ENCODE data around the gene ADAMTS12. TPM values are rescaled to one million over a fixed set of nuclear protein-coding genes. Genes with fewer than 3 reads are reported as not detected.

ADAMTS12 gene
- total RNA-seq, 6 experiments from 2014 or later = 1.1 to 3.9 (median 1.7) TPM

DNA sequence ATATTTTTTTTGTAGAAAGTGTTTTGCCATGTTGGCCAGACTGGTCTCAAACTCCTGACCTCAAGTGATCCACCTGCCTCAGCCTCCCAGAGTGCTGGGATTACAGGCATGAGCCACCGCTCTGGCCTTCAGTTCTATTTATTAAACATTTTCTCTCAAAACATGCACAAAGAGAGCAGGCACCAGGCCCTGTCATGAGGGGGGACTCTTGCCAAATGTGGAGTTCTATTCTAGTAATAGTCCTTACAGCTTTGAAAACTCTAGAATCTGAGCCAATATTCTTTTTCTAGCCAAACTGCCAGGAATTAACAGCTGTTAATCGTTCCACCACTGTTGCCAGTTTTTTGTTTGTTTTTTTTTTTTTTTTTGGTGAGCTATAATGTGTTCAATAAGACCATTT, 326.5 kb downstream of the ADAMTS12 start:
- H3K27ac ChIP-seq = no peak overlapping the region
- no peaks in the 10 kb centered on the region for H3K9me3 ChIP-seq
- ATAC-seq (no peak), DNase-seq (no peak)
- WGBS (ENCODE audit: insufficient coverage, low coverage, low lambda C conversion rate, missing lambda C conversion rate) = 7% methylated on average over 1 of the region's 2 CpGs
- H3K4me1 ChIP-seq = no peaks in the 10 kb centered on the region
- H3K4me3 ChIP-seq = no peak overlapping the region
- TF ChIP-seq POLR2A (IDR thresholded peaks at IDR 0.05) = no peak
- TF ChIP-seq, protein P1, sequence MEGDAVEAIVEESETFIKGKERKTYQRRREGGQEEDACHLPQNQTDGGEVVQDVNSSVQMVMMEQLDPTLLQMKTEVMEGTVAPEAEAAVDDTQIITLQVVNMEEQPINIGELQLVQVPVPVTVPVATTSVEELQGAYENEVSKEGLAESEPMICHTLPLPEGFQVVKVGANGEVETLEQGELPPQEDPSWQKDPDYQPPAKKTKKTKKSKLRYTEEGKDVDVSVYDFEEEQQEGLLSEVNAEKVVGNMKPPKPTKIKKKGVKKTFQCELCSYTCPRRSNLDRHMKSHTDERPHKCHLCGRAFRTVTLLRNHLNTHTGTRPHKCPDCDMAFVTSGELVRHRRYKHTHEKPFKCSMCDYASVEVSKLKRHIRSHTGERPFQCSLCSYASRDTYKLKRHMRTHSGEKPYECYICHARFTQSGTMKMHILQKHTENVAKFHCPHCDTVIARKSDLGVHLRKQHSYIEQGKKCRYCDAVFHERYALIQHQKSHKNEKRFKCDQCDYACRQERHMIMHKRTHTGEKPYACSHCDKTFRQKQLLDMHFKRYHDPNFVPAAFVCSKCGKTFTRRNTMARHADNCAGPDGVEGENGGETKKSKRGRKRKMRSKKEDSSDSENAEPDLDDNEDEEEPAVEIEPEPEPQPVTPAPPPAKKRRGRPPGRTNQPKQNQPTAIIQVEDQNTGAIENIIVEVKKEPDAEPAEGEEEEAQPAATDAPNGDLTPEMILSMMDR (IDR thresholded peaks at IDR 0.05) = no peak
- no peaks in the 10 kb centered on the region for H3K27me3 ChIP-seq
- no peaks in the 10 kb centered on the region for H3K36me3 ChIP-seq
- intact Hi-C loops (cut with DNase I) = no loop called here

DNA sequence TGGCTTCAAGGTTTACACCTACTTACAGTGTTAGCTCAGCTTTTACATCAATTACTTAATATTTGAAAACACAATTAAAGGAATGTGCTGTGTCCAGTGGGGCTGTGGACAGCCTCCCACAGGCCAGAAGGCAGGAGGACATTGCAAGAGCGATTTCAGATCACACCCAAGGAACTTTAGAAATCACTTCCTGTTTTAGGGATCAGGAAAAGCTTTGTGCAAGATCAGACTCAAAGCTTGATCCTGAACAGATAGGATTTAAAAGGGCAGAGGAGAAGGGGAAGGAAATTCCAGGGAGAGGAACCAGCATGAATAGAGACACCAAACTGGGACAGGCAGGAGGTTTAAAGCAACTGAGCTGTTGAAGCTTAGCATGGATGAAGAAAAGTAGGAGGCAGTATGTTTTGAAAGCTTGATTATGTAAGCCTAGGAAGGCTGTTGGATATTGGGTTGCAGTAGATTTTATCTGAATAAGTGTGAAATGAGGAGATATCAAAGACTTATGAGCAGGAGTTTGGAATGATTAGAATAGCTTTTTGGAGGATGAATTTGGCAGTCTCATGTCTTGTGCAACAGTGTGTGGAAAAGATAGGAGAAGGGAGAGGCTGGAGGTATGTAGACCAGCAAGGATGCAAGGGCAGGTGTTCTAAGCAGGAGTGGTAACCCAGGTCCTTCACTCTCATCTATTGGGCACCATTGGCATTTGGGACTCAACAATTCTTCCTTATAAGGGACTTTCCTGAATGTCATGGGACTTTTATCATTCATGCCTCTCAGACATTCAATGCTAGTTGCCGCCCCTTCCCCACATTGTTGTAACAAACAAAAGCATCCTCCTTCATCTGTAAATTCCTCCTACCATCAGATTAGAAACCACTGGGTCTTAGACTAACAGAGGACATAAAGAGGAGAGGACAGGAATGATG, 327.5 kb downstream of the ADAMTS12 start:
- H3K27me3 ChIP-seq = no peaks in the 10 kb centered on the region
- intact Hi-C loops (cut with DNase I) = no loop called here
- H3K4me1 ChIP-seq = no peaks in the 10 kb centered on the region
- 73% methylated on average over 2 of the region's 2 CpGs for WGBS (ENCODE audit: insufficient coverage, low coverage, low lambda C conversion rate, missing lambda C conversion rate)
- no peak for ATAC-seq
- H3K9me3 ChIP-seq = no peaks in the 10 kb centered on the region
- H3K27ac ChIP-seq = no peak overlapping the region
- H3K4me3 ChIP-seq = no peak overlapping the region
- H3K36me3 ChIP-seq = no peaks in the 10 kb centered on the region
- TF ChIP-seq POLR2A (IDR thresholded peaks at IDR 0.05) = no peak
- TF ChIP-seq, protein P1 (IDR thresholded peaks at IDR 0.05) = no peak
- DNase-seq = no peak

DNA sequence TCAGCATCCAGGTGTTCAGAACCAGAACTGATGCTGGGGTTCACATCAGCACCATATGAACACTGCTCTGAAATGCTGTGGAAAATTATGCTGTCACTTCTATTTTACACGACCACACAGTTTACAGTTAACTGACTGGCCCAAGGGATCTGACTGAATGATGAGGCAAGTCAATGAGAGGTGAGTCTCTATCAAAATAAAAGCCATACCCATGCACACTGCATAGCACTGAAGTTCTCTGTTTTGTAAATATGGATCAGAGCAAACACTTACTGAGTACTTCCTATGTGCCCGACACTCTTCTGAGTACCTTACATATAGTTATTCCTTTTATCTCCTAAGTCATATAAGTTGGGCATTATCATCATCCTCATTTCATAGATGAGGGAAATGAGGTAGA, 328.3 kb downstream of the ADAMTS12 start:
- DNase-seq (no peak), ATAC-seq (no peak)
- Histone ChIP-seq H3K27ac (no peak overlapping the region), H3K36me3 (no peaks in the 10 kb centered on the region), H3K27me3 (no peaks in the 10 kb centered on the region), H3K4me1 (no peaks in the 10 kb centered on the region), H3K9me3 (no peaks in the 10 kb centered on the region), H3K4me3 (no peak overlapping the region)
- 57% methylated on average over 2 of the region's 2 CpGs for WGBS (ENCODE audit: insufficient coverage, low coverage, low lambda C conversion rate, missing lambda C conversion rate)
- intact Hi-C loops (cut with DNase I) = no loop called here
- no peak for TF ChIP-seq POLR2A (IDR thresholded peaks at IDR 0.05)
- TF ChIP-seq, protein P1 (IDR thresholded peaks at IDR 0.05) = no peak

DNA sequence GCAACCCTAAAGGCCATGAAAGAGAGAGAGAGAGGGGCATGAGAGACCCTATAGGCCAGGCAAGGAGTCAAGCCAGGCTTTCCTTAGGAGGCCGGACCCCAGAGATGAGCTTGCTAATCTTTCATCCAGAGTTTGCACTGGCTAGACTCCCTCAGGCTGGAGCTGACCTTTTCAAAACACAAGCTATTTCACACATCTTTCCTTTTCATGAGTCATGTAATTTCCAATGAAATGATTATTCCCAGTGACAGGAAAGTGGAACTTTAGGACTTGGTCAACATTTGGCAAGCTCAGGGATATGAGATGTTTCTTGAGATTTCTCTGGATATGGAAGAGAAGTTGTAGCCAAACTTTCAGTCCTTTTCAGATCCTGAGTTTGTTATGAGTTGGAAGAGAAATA, 333.3 kb downstream of the ADAMTS12 start:
- Histone ChIP-seq H3K36me3 (no peaks in the 10 kb centered on the region), H3K9me3 (no peaks in the 10 kb centered on the region), H3K4me1 (no peaks in the 10 kb centered on the region), H3K27me3 (no peaks in the 10 kb centered on the region), H3K4me3 (no peak overlapping the region), H3K27ac (no peak overlapping the region)
- WGBS (ENCODE audit: insufficient coverage, low coverage, low lambda C conversion rate, missing lambda C conversion rate) = 45% methylated on average over 1 of the region's 1 CpG
- TF ChIP-seq POLR2A (IDR thresholded peaks at IDR 0.05) = no peak
- TF ChIP-seq, protein P1 (IDR thresholded peaks at IDR 0.05) = no peak
- intact Hi-C loops (cut with DNase I) = no loop called here
- ATAC-seq (no peak), DNase-seq (no peak)
